Epithelial cell of proximal tubule (primary cell): ENCODE measurements around the gene HAS3. TPM values are rescaled to one million over a fixed set of nuclear protein-coding genes. Genes with fewer than 3 reads are reported as not detected.
A peak's percentile ranks its signal among the peaks of the same experiment; 100 is the strongest.

Experiments used
- DNase-seq: peaks from one replicate; pipeline ENCODE4 v3.0.0-alpha.2; 2011; ENCODE audit warnings: low read depth
- H3K4me3 ChIP-seq: 2 replicates; pipeline ENCODE4 v1.5.1; 2011; ENCODE audit warnings: low read depth, mild to moderate bottlenecking, low read length
- total RNA-seq: library from RNA; depleted of rRNA; stranded (reverse); fragments of >200 nt; gene quantifications from 2 replicates; pipeline ENCODE4 v1.2.3, GENCODE V29; 2015
- TF ChIP-seq, protein P1 (sequence below): conservative IDR thresholded peaks from 2 replicates; pipeline ENCODE4 v1.5.1; 2012; ENCODE audit warnings: low read depth, mild to moderate bottlenecking, low read length

The HAS3 gene
- total RNA-seq, 1 donor from 2014 or later, result 14.0 TPM

- DNase-seq, result no peak
- H3K4me3 ChIP-seq, result no peak overlapping the region
- TF ChIP-seq, protein P1, sequence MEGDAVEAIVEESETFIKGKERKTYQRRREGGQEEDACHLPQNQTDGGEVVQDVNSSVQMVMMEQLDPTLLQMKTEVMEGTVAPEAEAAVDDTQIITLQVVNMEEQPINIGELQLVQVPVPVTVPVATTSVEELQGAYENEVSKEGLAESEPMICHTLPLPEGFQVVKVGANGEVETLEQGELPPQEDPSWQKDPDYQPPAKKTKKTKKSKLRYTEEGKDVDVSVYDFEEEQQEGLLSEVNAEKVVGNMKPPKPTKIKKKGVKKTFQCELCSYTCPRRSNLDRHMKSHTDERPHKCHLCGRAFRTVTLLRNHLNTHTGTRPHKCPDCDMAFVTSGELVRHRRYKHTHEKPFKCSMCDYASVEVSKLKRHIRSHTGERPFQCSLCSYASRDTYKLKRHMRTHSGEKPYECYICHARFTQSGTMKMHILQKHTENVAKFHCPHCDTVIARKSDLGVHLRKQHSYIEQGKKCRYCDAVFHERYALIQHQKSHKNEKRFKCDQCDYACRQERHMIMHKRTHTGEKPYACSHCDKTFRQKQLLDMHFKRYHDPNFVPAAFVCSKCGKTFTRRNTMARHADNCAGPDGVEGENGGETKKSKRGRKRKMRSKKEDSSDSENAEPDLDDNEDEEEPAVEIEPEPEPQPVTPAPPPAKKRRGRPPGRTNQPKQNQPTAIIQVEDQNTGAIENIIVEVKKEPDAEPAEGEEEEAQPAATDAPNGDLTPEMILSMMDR, result no peak
Observed at GRCh38 chr16:69111876-69112230, 6.4 kb downstream of the HAS3 start.

DNA sequence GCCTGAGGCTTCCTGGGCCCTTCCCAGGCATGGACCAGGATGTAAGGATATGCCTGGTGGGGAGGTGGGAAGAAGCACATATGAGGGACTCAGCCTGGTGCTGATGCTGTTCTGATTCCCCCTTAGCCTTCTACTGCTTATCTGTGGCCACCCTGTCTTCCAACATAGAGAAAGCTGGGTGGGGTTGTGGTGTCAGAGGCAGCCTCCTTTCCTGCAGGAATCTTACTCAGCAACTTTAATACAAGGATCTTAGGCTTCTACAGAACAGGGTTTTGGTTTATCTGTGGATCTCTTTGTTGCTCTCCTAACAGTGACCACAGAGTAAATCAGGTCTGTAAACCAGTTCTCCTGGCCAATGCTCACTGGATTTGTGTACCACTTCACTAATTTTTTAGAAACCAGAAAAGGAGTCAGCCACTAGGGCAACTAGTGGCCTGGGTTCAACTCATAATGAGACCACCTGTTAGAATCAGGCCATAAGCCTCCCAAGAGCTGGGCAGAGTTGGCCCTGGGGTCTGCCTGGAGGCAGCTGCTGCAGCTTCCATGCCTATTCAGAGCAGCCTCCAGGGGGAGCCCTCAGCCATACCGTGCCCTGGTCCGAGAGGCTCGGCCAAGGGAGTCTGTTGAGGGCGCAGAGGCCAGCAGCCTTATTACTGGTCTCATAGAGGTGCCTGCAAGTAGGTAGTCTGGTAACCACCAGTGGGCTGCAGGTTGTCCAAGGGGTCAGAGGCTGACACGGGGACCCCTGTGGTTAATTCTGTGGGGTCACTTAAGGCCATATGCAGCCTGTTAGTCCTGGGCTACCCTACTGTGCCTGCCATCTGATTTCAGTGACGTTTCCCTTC is 7.1 kb downstream of the HAS3 start:
- TF ChIP-seq, protein P1, result peak; percentile 86
- DNase-seq, result no peak

GRCh38 chr16:69113216-69113615 is 7.8 kb downstream of the HAS3 start:
- DNase-seq, result no peak
- H3K4me3 ChIP-seq, result no peak overlapping the region
- TF ChIP-seq, protein P1, result no peak

More for the DNA sequence above, 7.1 kb downstream of the HAS3 start:
- H3K4me3 ChIP-seq, result no peak overlapping the region

GRCh38 chr16:69114346-69114975 is 9.0 kb downstream of the HAS3 start:
- H3K4me3 ChIP-seq, result no peak overlapping the region
- no peak for DNase-seq
- TF ChIP-seq, protein P1, result no peak

DNA sequence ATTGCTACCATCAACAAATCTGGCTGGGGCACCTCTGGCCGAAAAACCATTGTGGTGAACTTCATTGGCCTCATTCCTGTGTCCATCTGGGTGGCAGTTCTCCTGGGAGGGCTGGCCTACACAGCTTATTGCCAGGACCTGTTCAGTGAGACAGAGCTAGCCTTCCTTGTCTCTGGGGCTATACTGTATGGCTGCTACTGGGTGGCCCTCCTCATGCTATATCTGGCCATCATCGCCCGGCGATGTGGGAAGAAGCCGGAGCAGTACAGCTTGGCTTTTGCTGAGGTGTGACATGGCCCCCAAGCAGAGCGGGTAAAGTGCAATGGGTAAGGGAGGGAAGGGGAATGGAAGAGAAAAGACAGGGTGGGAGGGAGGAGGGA is 9.5 kb downstream of the HAS3 start:
- no peak for DNase-seq
- TF ChIP-seq, protein P1, result no peak
- H3K4me3 ChIP-seq, result no peak overlapping the region

DNA sequence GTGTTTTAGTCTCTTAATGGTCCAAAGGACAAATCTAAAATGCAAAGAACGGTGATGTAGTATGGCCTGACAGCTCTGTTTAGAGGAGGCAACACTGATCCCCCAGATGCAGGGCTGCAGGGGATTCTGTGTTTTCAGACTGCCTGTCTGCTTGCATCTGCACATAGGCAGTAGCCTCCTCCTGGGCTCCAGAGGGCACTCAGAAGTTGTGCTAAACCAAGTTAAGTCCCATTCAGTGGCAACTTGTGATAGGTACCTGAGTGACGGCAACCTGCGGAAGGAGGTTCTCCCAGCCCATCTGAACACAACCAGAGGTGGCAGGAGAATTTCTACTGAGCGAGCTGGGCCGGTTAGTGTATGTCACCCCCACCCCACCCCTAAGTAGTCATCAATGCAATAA is 9.9 kb downstream of the HAS3 start:
- no peak overlapping the region for H3K4me3 ChIP-seq
- TF ChIP-seq, protein P1, result no peak

DNA sequence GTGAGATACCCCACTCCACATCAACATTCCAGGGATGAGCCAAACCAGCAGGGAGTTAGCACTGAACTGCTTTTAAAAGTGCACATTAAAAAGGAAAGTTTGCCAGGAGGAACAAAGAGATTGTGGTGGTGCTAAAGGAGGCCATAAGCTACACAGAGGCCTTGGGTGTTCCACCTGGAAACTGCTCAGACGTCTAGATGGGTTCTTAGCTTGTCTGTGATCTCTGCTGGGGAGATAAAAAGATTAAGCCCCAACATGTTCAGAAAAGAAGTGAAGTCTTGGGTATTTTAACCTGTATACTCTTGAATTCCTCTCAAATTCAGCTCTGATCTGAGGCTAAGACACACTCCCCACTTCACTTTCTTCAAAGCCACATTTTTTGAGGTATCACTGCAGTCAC is 10.4 kb downstream of the HAS3 start:
- H3K4me3 ChIP-seq, result no peak overlapping the region
- DNase-seq, result no peak
- TF ChIP-seq, protein P1, result no peak

More for the DNA sequence above, 9.9 kb downstream of the HAS3 start:
- no peak for DNase-seq
